Effector memory CD4-positive, alpha-beta T cell (primary cell): Measurements from ENCODE around the gene TMCC1.

ENCODE experiments used
- DNase-seq, 3 donors: peaks; one replicate each; pipeline ENCODE4 v3.0.0-alpha.2; 2020
- H3K27ac ChIP-seq: 2 replicates; pipeline ENCODE4 v1.7.0; 2013; ENCODE audit warnings: mild to moderate bottlenecking, low read length, moderate library complexity; ENCODE audit not compliant: insufficient read depth, poor library complexity, severe bottlenecking
- H3K27me3 ChIP-seq: replicated peaks from 2 replicates; pipeline ENCODE4 v1.7.0; 2013; ENCODE audit warnings: mild to moderate bottlenecking, low read length; ENCODE audit not compliant: insufficient read depth, control insufficient read depth, poor library complexity, severe bottlenecking
- H3K36me3 ChIP-seq: 2 replicates; pipeline ENCODE4 v1.7.0; 2013; ENCODE audit warnings: mild to moderate bottlenecking, low read length, moderate library complexity; ENCODE audit not compliant: control insufficient read depth, insufficient read depth
- H3K4me1 ChIP-seq: 2 replicates; pipeline ENCODE4 v1.7.0; 2013; ENCODE audit warnings: low read length, mild to moderate bottlenecking; ENCODE audit not compliant: control insufficient read depth, insufficient read depth, poor library complexity, severe bottlenecking
- H3K4me3 ChIP-seq: 2 replicates; pipeline ENCODE4 v1.7.0; 2013; ENCODE audit warnings: low read length, low read depth, mild to moderate bottlenecking; ENCODE audit not compliant: insufficient read depth, poor library complexity, severe bottlenecking
- H3K9me3 ChIP-seq: 2 replicates; pipeline ENCODE4 v1.7.0; 2013; ENCODE audit warnings: mild to moderate bottlenecking, low read length, moderate library complexity; ENCODE audit not compliant: control insufficient read depth

TMCC1 gene

DNA sequence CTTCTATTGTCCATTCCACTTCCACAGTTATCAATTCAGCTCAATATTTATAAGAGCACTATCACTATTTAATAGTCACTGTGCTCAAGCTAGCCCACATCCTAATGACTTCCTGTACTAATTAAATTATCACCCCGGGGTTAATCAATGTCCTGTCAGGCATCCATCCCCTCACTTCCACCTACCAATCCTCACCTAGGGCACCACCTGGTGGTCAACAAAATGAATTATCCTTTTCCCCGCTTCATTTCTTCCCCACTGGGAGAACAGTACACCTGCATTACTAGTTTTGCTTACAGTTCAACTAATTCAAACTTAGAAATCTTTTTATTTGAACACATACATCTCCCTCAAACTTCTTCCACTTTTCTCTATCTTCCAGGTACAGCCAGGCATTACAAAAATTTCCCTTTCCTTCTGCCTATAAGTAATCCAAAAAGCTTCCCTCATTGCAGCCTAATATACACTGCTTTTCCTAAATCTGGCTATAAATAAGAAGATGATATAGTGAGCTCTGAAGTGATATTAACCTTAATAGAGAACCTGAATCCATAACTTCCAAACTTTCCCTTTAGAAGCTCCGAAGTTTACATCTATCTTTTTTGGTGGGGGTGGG is 68.5 kb downstream of the TMCC1 start:
- Histone ChIP-seq H3K27ac (no peak overlapping the region), H3K9me3 (no peaks in the 10 kb centered on the region), H3K27me3 (no peaks in the 10 kb centered on the region), H3K4me3 (no peak overlapping the region), H3K36me3 (peaks cover 3% of the 10 kb centered on the region), H3K4me1 (no peaks in the 10 kb centered on the region)
- peak in 1 of 3 donors; percentile 20 for DNase-seq

GRCh38 chr3:129822679-129823078 is 70.8 kb downstream of the TMCC1 start:
- Histone ChIP-seq H3K9me3 (no peaks in the 10 kb centered on the region), H3K27ac (no peak overlapping the region), H3K4me1 (no peaks in the 10 kb centered on the region), H3K4me3 (no peak overlapping the region), H3K27me3 (no peaks in the 10 kb centered on the region), H3K36me3 (peaks cover 3% of the 10 kb centered on the region)
- no peak for DNase-seq

- H3K4me1 ChIP-seq, result no peaks in the 10 kb centered on the region
- no peak overlapping the region for H3K27ac ChIP-seq
- DNase-seq, result no peak
- peaks cover 3% of the 10 kb centered on the region for H3K36me3 ChIP-seq
- no peak overlapping the region for H3K4me3 ChIP-seq
- no peaks in the 10 kb centered on the region for H3K27me3 ChIP-seq
- H3K9me3 ChIP-seq, result no peaks in the 10 kb centered on the region
Measured at GRCh38 chr3:129822241-129822640, 71.3 kb downstream of the TMCC1 start.

- Histone ChIP-seq H3K27ac (no peak overlapping the region), H3K36me3 (peaks cover 3% of the 10 kb centered on the region), H3K9me3 (no peaks in the 10 kb centered on the region), H3K4me1 (no peaks in the 10 kb centered on the region), H3K4me3 (no peak overlapping the region), H3K27me3 (no peaks in the 10 kb centered on the region)
- DNase-seq, result no peak
Measured at GRCh38 chr3:129820587-129820986, 72.9 kb downstream of the TMCC1 start.

DNA sequence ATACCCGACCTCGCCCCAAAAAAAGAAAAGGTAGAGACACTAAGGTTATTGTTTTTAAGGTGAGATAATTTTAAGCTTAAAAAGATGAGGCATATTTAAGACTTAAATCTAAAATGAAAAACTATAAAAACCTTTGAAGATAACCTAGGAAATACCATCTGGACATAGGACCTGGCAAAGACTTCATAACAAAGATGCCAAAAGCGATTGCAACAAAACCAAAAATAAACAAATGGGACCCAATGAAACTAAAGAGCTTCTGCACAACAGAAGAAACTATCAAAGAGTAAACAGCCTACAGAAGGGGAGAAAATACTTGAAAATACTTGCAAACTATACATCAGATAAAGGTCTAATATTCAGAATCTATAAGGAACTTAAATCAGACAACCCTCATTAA is 80.9 kb downstream of the TMCC1 start:
- Histone ChIP-seq H3K27ac (no peak overlapping the region), H3K27me3 (no peaks in the 10 kb centered on the region), H3K4me1 (no peaks in the 10 kb centered on the region), H3K9me3 (no peaks in the 10 kb centered on the region), H3K36me3 (no peaks in the 10 kb centered on the region), H3K4me3 (no peak overlapping the region)
- DNase-seq, result no peak

- no peak overlapping the region for H3K27ac ChIP-seq
- DNase-seq, result no peak
- H3K27me3 ChIP-seq, result no peaks in the 10 kb centered on the region
- no peak overlapping the region for H3K4me3 ChIP-seq
- H3K36me3 ChIP-seq, result no peaks in the 10 kb centered on the region
- no peaks in the 10 kb centered on the region for H3K9me3 ChIP-seq
- H3K4me1 ChIP-seq, result no peaks in the 10 kb centered on the region
Measured at GRCh38 chr3:129809297-129809696, 84.2 kb downstream of the TMCC1 start.

GRCh38 chr3:129796146-129796545 is 97.4 kb downstream of the TMCC1 start:
- Histone ChIP-seq H3K36me3 (no peaks in the 10 kb centered on the region), H3K4me1 (no peaks in the 10 kb centered on the region), H3K27ac (no peak overlapping the region), H3K27me3 (no peaks in the 10 kb centered on the region), H3K9me3 (no peaks in the 10 kb centered on the region), H3K4me3 (no peak overlapping the region)
- no peak for DNase-seq

GRCh38 chr3:129795186-129796010 is 98.1 kb downstream of the TMCC1 start:
- DNase-seq, result no peak
- H3K4me1 ChIP-seq, result no peaks in the 10 kb centered on the region
- H3K27me3 ChIP-seq, result no peaks in the 10 kb centered on the region
- H3K36me3 ChIP-seq, result no peaks in the 10 kb centered on the region
- no peak overlapping the region for H3K27ac ChIP-seq
- H3K4me3 ChIP-seq, result no peak overlapping the region
- no peaks in the 10 kb centered on the region for H3K9me3 ChIP-seq

- Histone ChIP-seq H3K4me3 (no peak overlapping the region), H3K4me1 (no peaks in the 10 kb centered on the region), H3K9me3 (no peaks in the 10 kb centered on the region), H3K36me3 (no peaks in the 10 kb centered on the region), H3K27ac (no peak overlapping the region), H3K27me3 (no peaks in the 10 kb centered on the region)
- DNase-seq, result no peak
Measured at GRCh38 chr3:129794311-129795185, 99.0 kb downstream of the TMCC1 start.

DNA sequence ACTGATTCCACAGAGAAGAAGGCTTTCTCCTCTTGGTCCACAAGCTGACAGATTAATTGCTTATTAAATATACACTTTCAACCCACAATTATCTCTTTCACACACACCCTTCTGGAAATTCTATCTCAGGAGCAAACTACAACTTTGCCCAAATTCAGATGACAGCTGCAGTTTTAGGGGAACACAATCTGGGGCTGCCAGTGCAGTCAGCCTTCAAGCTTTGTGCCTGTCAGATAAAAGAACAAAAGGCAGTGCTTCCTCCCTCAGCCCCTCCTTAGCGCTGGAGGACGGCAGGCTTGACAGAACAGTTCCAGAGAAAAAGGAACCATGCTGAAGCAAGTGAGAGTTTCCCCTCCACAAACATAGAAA is 99.6 kb downstream of the TMCC1 start:
- H3K27ac ChIP-seq, result no peak overlapping the region
- H3K4me1 ChIP-seq, result no peaks in the 10 kb centered on the region
- no peaks in the 10 kb centered on the region for H3K9me3 ChIP-seq
- no peaks in the 10 kb centered on the region for H3K36me3 ChIP-seq
- no peak for DNase-seq
- H3K4me3 ChIP-seq, result no peak overlapping the region
- no peaks in the 10 kb centered on the region for H3K27me3 ChIP-seq
